T-helper 22 cell (primary cell): Measurements from ENCODE around the gene CD274.
"Not testable (repeated sequence)": the region's sequence is repeated elsewhere in the genome, so short reads cannot be mapped to it uniquely, and the experiment has no call there.

ENCODE experiments used
- DNase-seq: peaks from one replicate; pipeline ENCODE4 v3.0.0-alpha.2; 2020; ENCODE audit warnings: low read depth

CD274 gene

DNA sequence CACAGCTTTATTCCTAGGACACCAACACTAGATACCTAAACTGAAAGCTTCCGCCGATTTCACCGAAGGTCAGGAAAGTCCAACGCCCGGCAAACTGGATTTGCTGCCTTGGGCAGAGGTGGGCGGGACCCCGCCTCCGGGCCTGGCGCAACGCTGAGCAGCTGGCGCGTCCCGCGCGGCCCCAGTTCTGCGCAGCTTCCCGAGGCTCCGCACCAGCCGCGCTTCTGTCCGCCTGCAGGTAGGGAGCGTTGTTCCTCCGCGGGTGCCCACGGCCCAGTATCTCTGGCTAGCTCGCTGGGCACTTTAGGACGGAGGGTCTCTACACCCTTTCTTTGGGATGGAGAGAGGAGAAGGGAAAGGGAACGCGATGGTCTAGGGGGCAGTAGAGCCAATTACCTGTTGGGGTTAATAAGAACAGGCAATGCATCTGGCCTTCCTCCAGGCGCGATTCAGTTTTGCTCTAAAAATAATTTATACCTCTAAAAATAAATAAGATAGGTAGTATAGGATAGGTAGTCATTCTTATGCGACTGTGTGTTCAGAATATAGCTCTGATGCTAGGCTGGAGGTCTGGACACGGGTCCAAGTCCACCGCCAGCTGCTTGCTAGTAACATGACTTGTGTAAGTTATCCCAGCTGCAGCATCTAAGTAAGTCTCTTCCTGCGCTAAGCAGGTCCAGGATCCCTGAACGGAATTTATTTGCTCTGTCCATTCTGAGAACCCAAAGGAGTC, at the start of gene CD274:
Gene CD274 (plus strand): TSS at position 184 of the 733 bp plus-strand sequence. CDS start 5,572 bp downstream, outside the sequence.
- peak; percentile 65 for DNase-seq

DNA sequence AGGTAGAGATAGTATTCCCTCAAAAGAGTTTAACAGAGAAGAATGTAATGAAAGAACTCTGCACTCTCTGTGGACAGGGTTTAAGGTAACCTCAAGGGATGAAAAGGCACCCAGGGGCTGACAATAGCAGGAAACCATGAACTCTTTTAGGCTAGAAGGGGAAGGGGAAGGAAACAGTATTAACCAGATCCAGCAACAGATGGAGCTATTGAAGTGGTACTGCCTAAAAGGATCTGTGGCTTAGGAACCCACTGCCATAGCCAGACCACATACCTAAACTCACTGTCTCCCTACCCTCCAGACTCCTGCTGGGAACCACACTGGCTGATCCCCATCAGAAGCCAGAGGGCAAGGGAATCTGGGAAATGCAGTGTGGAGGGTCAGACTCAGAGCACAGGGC, 48.1 kb upstream of the CD274 start:
- DNase-seq, result no peak

DNA sequence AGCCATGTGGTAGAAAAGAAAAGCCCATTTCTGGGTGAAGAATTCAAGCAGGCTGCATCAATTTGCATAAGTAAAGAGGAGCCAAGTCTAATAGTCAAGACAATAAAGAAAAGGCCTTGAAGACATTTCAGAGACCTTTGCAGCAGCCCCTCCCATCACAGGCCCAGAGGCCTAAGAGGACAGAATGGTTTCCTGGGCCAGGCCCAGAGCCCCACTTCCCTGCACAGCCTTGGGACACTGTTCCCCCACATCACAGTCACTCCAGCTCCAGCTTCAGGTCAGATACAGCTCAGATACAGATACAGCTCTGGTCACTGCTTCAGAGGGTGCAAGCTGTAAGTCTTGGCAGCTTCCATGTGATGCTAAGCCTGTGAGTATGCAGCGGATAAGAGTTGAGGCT, 41.7 kb upstream of the CD274 start:
- DNase-seq, result no peak

DNA sequence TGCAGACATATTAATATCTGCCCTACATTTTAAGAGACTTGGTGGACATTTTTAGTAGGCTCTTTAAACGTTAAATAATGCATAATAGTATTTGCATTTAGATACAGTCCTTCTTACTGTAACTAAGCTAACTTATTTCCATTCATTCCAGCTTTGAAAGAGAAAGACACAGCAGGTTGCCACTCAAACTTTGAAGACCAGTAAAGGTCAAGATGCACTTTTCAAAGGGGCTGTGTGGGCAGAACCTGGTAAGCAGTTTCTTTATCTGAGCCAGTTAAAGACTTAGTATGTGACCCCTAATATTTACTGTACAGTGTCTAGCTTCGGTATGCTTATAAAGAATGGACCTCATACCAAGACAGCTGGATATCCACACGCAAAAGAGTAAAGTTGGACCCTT, 33.4 kb upstream of the CD274 start:
- no peak for DNase-seq

DNA sequence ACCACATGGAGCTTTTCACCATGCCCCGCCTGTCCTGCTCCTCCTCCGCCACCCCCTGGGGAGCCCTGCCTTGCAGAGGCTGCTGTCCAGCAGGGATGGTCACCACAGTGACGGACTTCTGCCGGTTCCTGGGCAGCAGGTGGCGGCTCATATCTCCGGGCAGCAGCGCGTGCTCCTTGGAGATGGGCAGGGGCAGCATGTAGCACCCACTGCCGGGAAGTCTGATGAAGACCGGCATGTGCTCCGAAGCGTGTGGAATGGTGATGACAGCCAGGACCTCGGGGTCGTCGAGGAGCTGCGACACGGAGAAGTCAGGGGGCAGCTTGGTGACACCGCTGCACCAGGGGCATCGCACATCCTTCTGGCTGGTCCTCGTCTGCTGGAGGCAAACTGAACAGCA, 31.9 kb upstream of the CD274 start:
- DNase-seq, result no peak

DNA sequence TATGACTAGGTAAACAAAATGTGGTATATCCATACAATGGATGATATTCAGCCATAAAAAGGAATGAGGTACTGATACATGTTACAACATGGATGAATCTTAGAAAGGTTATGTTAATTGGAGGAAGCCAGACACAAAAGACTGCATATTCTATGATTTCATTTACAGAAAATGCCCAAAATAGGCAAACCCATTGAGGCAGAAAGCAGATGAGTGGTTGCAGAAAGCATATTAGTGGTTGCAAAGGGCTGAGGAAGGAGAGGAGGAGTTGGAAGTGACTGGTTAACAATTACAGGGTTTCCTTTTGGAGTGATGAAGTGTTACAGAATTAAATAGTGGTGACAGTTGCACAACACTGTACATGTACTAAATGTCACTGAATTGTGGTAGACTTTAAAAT, 30.4 kb upstream of the CD274 start:
- no peak for DNase-seq

DNA sequence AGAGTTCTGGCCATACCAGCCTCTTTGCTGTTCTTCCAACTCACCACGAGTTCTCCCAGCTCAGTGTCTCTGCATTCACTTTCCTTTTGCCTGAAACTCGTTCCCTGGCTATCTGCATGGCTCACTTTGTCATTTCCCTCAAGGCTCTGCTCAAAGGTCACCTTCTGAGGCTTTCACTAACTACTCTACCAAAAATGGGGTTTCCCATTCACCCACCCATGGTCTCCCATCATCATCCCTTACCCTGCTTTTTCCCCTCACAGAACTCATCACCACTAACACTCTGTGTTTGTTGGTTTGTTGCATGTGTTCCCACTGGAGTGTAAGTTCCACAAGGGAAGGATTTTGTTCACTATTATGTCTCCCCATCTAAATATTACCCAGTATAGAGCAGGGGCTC, 29.2 kb upstream of the CD274 start:
- DNase-seq, result no peak

DNA sequence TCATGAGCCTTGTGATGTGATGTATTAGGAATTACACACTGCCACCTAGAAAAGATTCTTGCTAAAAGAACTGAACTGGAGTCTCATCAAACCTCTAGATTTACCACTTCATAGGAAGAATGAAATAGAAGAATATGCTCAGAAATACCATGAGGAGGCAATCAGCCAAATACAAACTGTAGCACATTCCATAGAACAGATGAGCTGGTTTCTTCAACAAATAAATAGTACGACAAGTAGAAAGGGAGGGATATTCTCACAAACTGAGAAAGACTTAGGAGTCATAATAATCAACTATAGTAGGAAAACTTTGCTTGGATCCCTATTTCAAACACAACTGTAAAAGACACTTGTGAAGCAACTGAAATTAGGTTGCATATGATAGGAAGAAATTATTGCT, 28.1 kb upstream of the CD274 start:
- no peak for DNase-seq

DNA sequence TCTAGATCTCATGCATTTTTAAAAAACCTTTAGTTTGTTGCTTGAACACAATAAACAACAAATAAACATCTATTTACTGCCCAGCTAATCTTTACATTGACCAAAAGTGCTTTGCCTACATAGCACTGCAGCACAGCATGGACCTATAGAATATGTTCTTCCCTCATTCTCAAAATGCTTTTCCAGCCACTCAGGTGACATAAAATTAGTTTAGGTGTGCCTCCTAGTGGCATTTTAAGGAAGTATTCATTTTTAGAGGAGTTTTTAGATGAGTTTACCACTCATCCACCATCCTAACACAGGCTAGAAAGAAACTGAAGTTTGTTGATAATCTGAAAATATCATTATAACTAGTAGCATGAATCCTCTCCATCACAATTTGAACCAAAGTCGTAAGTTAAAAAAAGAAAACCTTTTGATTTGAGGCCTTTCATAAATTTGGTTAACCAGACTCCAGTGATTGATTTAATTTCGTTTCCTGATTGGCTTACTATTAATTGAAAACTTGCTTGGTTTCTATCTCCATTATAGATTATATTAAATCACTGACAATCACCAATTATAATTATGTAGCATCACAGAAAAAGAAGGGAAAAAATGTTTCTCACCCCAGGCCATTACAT, 25.2 kb upstream of the CD274 start:
- no peak for DNase-seq

DNA sequence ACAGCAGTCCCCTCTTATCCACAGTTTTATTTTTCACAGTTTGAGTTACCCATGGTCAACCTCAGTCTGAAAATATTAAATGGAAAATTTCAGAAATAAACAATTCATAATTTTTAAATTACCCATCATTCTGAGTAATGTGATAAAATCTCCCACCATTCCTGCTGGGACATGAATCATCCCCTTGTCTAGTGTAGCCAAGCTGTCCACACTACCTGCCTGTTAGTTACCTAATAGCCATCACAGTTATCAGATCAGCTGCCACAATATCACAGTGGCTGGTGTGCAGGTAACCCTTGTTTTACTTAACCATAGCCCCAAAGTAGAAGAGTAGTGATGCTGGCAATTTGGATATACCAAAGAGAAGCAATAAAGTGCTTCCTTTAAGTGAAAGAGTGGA, 23.3 kb upstream of the CD274 start:
- no peak for DNase-seq

DNA sequence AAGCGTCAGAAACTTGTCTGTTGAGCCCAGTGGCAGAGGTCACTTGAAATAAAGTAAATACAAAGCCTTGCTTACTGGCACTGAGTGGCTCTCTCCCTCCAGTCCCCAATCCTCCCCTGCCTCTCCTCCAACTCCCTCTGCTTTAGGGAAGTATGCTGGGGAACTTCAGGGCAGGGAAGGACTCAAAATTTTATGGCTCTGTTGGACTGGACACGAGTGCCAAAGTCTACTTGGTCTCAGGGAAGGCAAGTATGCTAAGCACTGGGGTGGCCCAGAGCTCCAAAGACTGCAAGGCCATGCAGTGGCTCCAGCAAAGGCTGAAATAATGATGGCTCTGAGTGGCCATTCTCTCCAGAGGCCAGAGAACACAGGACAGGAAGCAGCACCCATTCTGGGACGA, 22.2 kb upstream of the CD274 start:
- no peak for DNase-seq

DNA sequence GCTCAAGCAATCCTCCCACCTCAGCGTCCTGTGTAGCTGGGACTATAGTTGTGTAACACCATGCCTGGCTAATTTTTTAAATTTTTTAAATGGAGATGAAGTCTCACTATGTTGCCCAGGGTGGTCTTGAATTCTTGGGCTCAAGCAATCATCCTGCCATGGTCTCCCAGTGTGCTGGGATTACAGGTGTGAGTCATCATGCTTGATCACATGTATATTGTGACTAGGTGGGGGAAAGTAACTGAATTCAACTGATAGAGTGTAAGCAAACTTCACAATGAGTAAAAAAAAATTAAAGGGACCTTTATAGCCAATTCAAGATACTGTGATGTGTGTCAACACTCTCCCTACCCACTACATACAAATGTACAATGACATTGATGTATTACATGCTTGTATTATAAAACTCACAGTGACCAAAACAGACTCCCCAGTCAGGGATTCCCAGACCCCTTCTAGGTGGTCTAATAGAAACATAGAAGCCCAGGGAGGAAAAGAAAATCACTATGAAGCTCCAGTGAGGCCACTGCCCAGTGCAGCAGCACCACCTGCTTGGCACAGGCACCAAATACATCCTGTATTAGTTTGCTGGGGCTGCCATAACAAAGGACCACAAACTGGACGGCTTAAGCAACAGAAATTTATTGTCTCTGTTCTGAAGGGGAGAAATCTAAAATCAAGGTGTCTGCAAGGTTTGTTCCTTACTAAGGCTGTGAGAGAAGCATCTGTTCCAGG, 21.4 kb upstream of the CD274 start:
- no peak for DNase-seq

DNA sequence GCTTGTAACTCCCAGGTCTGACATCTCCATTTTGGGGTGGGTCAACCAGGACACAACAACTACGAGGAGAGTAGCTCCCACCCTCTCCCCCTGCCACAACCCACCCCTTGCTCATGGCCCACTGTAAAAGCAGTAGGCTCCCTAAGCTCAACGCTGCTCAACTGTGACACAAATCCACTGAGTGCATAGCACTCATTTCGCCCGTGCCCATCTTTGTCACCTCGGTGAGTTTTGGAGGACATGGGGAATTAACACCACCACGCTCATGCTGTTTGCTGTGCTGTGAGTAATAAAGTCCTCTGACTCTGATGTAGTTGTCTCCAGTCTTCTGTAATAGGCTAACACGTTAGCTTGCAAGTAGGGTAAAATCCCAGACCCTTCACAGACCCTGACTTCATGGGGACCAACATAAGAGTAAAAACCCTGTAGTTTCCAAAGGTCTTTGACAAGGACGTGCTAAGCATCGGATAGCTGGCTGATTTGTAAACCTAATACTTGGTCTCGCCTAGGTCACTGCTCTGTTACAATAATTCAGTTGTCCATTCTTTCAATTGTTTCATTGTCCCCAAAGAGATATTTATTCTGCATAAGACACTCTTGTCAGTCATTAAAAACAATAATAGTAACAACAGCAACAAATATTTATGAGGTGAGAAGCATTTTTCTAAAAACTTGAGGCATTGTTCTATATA, 20.3 kb upstream of the CD274 start:
- no peak for DNase-seq

DNA sequence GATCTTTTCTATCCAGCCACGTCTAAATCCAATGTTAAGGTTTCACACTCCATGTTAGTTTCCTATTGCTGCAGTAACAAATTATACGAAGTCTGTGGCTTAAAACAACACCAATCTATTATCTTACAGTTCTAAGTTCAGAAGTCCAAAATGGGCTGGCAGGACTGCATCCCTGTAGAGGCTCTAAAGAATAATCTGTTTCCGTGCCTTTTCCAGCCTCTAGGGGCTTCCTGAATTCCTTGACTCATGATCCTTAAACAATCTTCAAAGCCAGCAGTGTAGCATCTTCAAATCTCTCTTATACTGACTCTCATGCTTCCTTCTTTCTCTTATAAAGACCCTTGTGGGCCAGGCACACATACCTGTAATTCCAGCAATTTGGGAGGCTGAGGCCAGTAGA, 19.4 kb upstream of the CD274 start:
- no peak for DNase-seq

DNA sequence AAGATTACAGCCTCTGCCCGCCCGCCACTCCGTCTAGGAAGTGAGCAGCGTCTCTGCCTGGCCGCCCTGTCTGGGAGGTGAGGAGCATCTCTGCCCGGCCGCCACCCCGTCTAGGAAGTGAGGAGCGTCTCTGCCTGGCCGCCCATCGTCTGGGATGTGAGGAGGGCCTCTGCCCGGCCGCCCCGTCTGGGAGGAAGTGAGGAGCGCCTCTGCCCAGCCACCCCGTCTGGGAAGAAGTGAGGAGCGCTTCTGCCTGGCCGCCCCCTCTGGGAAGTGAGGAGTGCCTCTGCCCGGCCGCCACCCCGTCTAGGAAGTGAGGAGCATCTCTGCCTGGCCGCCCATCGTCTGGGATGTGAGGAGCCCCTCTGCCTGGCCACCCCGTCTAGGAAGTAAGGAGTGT, 17.5 kb upstream of the CD274 start:
- DNase-seq, result not testable (repeated sequence)

DNA sequence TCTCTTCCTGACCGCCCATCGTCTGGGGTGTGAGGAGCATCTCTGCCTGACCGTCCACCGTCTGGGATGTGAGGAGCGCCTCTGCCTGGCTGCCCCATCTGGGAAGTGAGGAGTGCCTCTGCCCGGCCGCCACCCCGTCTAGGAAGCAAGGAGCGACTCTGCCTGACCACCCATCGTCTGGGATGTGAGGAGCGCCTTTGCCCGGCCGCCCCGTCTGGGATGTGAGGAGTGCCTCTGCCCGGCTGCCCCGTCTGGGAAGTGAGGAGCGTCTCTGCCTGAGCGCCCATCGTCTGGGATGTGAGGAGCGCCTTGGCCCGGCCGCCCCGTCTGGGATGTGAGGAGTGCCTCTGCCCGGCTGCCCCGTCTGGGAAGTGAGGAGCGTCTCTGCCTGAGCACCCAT, 17.0 kb upstream of the CD274 start:
- DNase-seq, result not testable (repeated sequence)

DNA sequence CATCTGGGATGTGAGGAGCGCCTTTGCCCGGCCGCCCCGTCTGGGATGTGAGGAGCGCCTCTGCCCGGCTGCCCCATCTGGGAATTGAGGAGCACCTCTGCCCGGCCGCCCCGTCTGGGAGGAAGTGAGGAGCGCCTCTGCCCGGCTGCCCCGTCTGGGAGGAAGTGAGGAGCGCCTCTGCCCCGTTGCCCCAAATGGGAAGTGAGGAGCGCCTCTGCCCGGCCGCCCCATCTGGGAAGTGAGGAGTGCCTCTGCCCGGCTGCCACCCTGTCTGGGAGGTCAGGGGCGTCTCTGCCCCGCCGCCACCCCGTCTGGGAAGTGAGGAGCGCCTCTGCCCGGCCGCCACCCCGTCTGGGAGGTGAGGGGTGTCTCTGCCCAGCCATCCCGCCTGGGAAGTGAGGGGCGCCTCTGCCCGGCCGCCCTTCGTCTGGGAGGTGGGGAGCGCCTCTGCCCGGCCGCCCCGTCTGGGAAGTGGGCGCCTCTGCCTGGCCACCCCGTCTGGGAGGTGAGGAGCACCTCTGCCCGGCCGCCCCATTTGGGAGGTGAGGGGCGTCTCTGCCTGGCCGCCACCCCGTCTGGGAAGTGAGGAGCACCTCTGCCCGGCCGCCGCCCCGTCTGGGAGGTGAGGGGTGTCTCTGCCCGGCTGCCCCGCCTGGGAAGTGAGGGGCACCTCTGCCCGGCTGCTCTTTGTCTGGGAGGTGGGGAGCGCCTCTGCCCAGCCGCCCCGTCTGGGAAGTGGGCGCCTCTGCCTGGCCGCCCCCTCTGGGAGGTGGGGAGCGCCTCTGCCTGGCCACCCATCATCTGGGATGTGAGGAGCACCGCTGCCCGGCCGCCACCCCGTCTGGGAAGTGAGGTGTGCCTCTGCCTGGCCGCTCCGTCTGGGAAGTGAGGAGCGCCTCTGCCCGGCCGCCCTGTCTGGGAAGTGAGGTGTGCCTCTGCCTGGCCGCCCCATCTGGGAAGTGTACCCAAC, 16.2 kb upstream of the CD274 start:
- not testable (repeated sequence) for DNase-seq

DNA sequence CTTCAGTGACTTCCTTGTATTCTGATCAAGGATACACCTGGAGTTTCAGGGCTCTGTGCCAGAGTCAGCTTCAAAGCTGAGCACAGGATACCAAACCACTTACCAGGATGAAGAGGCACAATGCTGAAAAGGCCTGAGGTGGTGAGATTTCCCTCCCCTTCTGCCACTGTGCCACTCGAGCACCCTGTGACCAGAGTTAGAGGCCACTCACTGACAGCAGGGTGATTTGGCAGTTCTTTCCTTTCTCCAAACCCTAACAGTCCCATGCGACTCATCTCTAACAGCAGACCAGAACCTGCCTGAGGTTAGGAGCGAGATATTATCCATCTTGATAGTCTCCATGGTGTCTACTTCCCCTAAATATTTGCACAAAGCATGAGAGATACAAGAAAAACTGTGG, 14.4 kb upstream of the CD274 start:
- DNase-seq, result no peak

DNA sequence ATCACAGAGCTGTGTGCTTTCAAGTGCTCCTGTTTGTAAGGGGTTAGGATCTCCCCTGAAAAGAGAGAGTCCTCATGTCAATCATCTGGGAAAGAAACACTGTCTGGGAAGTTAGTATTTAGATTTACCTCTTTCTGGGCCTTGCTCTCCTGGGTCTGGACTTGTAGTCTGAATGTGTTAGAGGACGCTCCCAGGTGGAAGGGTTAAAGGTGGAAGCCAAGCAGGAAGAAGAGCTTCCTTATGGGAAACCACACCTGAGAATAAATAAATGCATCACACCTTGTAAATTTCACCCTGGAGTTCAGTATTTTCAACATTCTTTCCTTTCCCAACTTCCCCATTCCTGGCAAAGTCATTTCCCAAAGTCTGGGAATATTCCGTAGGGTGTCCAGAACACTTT, 13.9 kb upstream of the CD274 start:
- DNase-seq, result no peak

DNA sequence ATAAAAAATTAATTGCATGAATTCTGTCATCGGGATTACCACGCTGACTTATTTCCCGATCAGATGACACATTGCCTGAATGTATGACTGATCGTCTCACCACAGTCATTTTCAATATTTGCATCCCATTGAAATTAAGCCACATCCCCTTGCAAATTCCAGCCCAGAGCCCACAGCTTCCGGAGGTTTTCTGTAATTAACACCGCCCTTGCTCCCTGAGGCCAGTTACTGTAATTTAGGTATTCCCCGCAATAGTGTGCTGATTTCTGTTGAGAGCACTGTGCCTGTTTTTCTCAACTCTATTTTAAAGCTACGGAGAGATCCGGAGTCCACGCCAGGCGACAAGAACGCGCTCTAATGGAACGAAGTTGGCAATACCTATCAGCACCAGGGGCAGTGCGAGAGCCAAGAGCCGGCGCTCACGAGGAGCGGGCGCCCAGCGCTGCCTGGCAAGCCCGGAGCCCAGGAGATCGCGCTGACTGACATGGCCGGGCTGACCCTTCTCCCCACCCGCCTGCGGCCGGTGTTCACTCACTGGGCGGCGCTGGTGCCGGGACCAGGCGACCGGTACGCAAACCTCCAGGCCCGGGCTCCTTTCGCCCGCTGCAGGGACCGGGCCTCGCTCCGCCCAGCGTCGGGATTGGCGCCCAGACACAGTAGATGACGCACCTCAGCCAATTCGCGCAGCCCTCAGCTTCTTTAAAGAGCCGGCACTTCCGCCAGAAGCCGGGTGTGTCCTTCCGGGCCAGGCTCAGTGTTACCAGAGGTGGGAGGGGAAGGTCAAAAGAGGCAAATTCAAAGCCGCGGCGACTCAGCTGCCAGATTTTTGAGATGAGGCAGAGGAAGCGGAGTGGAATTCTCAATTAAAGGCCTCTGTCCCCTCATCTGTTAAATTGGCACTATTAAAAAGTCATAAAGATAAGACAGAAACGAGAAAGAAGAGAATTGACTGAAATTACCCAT, 12.8 kb upstream of the CD274 start, which contains the start of gene PLGRKT:
Gene PLGRKT (minus strand): TSS at position 672 of the 963 bp plus-strand sequence. CDS start 5,948 bp downstream, outside the sequence.
- DNase-seq, result peak; percentile 85
